Measurements from ENCODE around the gene FBXO41. TPM values are rescaled to one million over a fixed set of nuclear protein-coding genes. Genes with fewer than 3 reads are reported as not detected.

FBXO41 gene
- total and polyA plus RNA-seq, 9 of the 15 experiments (the other 6 are each of a cell fraction or from before 2014, with no cell fraction given) = 0.21 to 8.2 (median 3.5) TPM

- POLR2A ChIA-PET = interaction anchor here (0.6 kb wide), 2 partner anchors 327 to 435 kb away, joined by 3 to 4 read pairs; no protein-coding TSS in a partner anchor
- no peak for TF ChIP-seq NR3C1 (CRISPR knock-in tag; IDR thresholded peaks at IDR 0.05)
- TF ChIP-seq HLTF (IDR thresholded peaks at IDR 0.05) = no peak
- TF ChIP-seq ZNF274 (IDR thresholded peaks at IDR 0.05; ENCODE audit: borderline replicate concordance, low read depth, low read length) = no peak
- TF ChIP-seq ZNF3 (CRISPR knock-in tag; IDR thresholded peaks at IDR 0.05) = no peak
- TF ChIP-seq ZBTB9 (CRISPR knock-in tag; IDR thresholded peaks at IDR 0.05) = no peak
- TF ChIP-seq MEF2D (tag; conservative IDR thresholded peaks at IDR 0.05; ENCODE audit: low read depth) = no peak
- no peak for TF ChIP-seq PKNOX1 (IDR thresholded peaks at IDR 0.05)
- no peak for TF ChIP-seq IFI16 (CRISPR knock-in tag; IDR thresholded peaks at IDR 0.05)
- TF ChIP-seq ZNF655 (CRISPR knock-in tag; IDR thresholded peaks at IDR 0.05) = no peak
- no peak for TF ChIP-seq ZNF324 (CRISPR knock-in tag; IDR thresholded peaks at IDR 0.05)
- no peak for TF ChIP-seq MIER1 (IDR thresholded peaks at IDR 0.05; ENCODE audit: low read depth)
- TF ChIP-seq NR0B1 (IDR thresholded peaks at IDR 0.05; ENCODE audit: partially characterized antibody) = no peak
- FAIRE-seq = no peak
- H3K9ac ChIP-seq (ENCODE audit: insufficient read depth in 1 of 2, low read depth in 2 of 2, low read length in 2 of 2) = no peak overlapping the region
- no peaks in the 10 kb centered on the region for H3K79me2 ChIP-seq (ENCODE audit: control insufficient read depth, insufficient read depth, low read length)
- H3K4me1 ChIP-seq (replicated peaks in 1 of 2; ENCODE audit: control insufficient read depth in 2 of 2, insufficient read depth in 2 of 2, low read length in 2 of 2) = no peaks in the 10 kb centered on the region
- H3K4me2 ChIP-seq (ENCODE audit: insufficient read depth, low read length) = no peak overlapping the region
- H3K9me3 ChIP-seq (replicated peaks; ENCODE audit: control insufficient read depth, insufficient read depth, low read depth, low read length) = no peaks in the 10 kb centered on the region
- no peaks in the 10 kb centered on the region for H3K9me1 ChIP-seq (ENCODE audit: control insufficient read depth, insufficient read depth, low read length)
- H3K27ac ChIP-seq (ENCODE audit: extremely low read depth, low read depth, low read length) = no peak overlapping the region
- DNase-seq (ENCODE audit: extremely low read depth in 1 of 4, low spot score in 3 of 4) = no peak
- intact Hi-C loops (cut with micrococcal nuclease) (no loop called here), in situ Hi-C loops (cut with MboI) (no loop called here)
- H3K27me3 ChIP-seq (ENCODE audit: control insufficient read depth in 2 of 2, insufficient read depth in 2 of 2, low read length in 2 of 2) = peaks cover 38 to 40% of the 10 kb centered on the region in 2 experiments
- no peaks in the 10 kb centered on the region for H3K36me3 ChIP-seq (ENCODE audit: control insufficient read depth, insufficient read depth, low read length)
- WGBS (ENCODE audit: insufficient coverage, low coverage, missing lambda C conversion rate) = 0% methylated on average over 12 of the region's 13 CpGs
- H4K20me1 ChIP-seq (replicated peaks; ENCODE audit: control insufficient read depth, insufficient read depth, low read length) = no peaks in the 10 kb centered on the region
- no peak for ATAC-seq
- CTCF ChIA-PET (ENCODE audit: low intra/inter-chr PET ratio) = no interaction called here
- no TSS peak for BruUV-seq (replicated peaks)
- H3K4me3 ChIP-seq = no peak overlapping the region
- H2AFZ ChIP-seq (ENCODE audit: low read depth, low read length) = no peak overlapping the region
Observed at GRCh38 chr2:73324126-73324725, 39.9 kb upstream of the FBXO41 start.
